ENCODE results near the gene VAMP5. TPM values are rescaled to one million over a fixed set of nuclear protein-coding genes. Genes with fewer than 3 reads are reported as not detected.

The VAMP5 gene
- total and polyA plus RNA-seq, 9 of the 15 experiments (the other 6 are each of a cell fraction or from before 2014, with no cell fraction given), result 0.54 to 1.9 (median 1.5) TPM; not detected in 2

- no peak for TF ChIP-seq POU5F1 (IDR thresholded peaks at IDR 0.05; ENCODE audit: borderline replicate concordance, low read depth, low read length, partially characterized antibody)
- TF ChIP-seq ZNF134 (CRISPR knock-in tag; conservative IDR thresholded peaks at IDR 0.05), result no peak
- TF ChIP-seq FOXK1 (CRISPR knock-in tag; IDR thresholded peaks at IDR 0.05; ENCODE audit: borderline replicate concordance), result no peak
- no peak for TF ChIP-seq YBX1 (IDR thresholded peaks at IDR 0.05)
- TF ChIP-seq CREB5 (CRISPR knock-in tag; IDR thresholded peaks at IDR 0.05), result no peak
- TF ChIP-seq POLR3A (IDR thresholded peaks at IDR 0.05; ENCODE audit: borderline replicate concordance, extremely low read depth, insufficient read depth, insufficient read length), result no peak
- TF ChIP-seq HLTF (IDR thresholded peaks at IDR 0.05), result no peak
- TF ChIP-seq SMARCA4 (IDR thresholded peaks at IDR 0.05), result no peak; the same call in 1 of the 2 replicates
- no peak for TF ChIP-seq GATAD2A (IDR thresholded peaks at IDR 0.05)
- no peak for TF ChIP-seq ZKSCAN3 (CRISPR knock-in tag; IDR thresholded peaks at IDR 0.05)
- TF ChIP-seq PCBP1 (IDR thresholded peaks at IDR 0.05; ENCODE audit: low read depth, low read length, poor library complexity, severe bottlenecking), result no peak
- no peak for TF ChIP-seq CCAR2 (IDR thresholded peaks at IDR 0.05; ENCODE audit: low read depth, low read length)
- TF ChIP-seq ZNF165 (CRISPR knock-in tag; IDR thresholded peaks at IDR 0.05; ENCODE audit: borderline replicate concordance), result no peak
- no peak for TF ChIP-seq PRPF4 (IDR thresholded peaks at IDR 0.05; ENCODE audit: insufficient read depth, low read depth, low read length, poor library complexity, severe bottlenecking)
- TF ChIP-seq ZNF311 (CRISPR knock-in tag; IDR thresholded peaks at IDR 0.05), result no peak
- TF ChIP-seq MBD2 (IDR thresholded peaks at IDR 0.05; ENCODE audit: borderline replicate concordance, low read depth), result no peak
- no peak; the same call in 1 of the 2 replicates for TF ChIP-seq SMAD4 (CRISPR knock-in tag; conservative IDR thresholded peaks at IDR 0.05)
- no peak for TF ChIP-seq TRIM25 (IDR thresholded peaks at IDR 0.05; ENCODE audit: borderline replicate concordance)
Measured at GRCh38 chr2:85577386-85578242, 6.6 kb upstream of the VAMP5 start, which contains the start of gene VAMP8 (continued).

Measured in K562 (cell line).